ENCODE data around the gene KIT.

GRCh38 chr4:54662901-54663585, 5.3 kb downstream of the KIT start:
- no peak for TF ChIP-seq CTCF (IDR thresholded peaks at IDR 0.05; ENCODE audit: insufficient read depth, low read depth, low read length)
- no peak for TF ChIP-seq EZH2 (IDR thresholded peaks at IDR 0.05; ENCODE audit: insufficient read depth, low read length)

All from astrocyte (in vitro differentiated cells and primary cell).